Measurements from ENCODE around the gene NOXA1.

NOXA1 gene

DNA sequence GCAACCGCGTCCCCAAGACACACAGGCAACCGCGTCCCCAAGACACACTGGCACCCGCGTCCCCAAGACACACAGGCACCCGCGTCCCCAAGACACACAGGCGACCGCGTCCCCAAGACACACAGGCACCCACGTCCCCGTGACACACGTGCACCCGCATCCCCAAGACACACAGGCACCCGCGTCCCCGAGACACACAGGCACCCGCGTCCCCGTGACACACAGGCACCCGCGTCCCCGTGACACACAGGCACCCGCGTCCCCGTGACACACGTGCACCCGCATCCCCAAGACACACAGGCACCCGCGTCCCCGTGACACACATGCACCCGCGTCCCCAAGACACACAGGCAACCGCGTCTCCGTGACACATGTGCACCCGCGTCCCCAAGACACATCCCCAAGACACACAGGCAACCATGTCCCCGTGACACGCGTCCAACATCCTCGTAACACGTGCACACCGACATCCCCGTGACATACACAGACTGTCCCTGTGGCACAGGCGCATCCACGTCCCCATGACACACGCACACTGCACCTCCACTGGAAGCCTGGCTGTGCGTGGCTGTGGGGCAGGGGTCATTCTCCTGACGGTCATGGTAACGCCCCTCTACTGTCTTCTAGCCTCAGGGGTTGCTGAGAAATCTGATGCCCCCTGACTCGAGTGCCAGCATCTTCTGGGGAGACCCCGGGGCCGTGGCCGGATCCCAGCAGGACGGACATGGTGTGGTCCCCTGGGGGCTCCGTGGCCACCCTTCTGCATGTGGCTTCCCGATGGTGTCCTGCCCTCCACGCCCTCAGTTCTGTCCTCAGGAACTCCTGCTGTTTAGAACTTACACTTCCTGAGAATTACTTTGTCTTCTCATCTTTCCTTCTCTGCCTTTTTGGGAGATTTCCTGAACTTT is 24.4 kb upstream of the NOXA1 start:
- in situ Hi-C loops (cut with MboI; ENCODE audit: low pct_unique_long_range_greater_than_20kb, low sequenced_read_pairs, unreplicated experiment) = no loop called here
- no peak for TF ChIP-seq CTCF (IDR thresholded peaks at IDR 0.05; ENCODE audit: extremely low read depth, insufficient read depth, missing control alignments)
- DNase-seq (ENCODE audit: low spot score) = no peak

GRCh38 chr9:137402746-137403145 is 20.4 kb upstream of the NOXA1 start:
- no peak for DNase-seq (ENCODE audit: low spot score)
- no peak for TF ChIP-seq CTCF (IDR thresholded peaks at IDR 0.05; ENCODE audit: extremely low read depth, insufficient read depth, missing control alignments)
- in situ Hi-C loops (cut with MboI; ENCODE audit: low pct_unique_long_range_greater_than_20kb, low sequenced_read_pairs, unreplicated experiment) = loop anchor here (10.0 kb wide), 1 partner anchor 108 kb away; no protein-coding TSS in a partner anchor

DNA sequence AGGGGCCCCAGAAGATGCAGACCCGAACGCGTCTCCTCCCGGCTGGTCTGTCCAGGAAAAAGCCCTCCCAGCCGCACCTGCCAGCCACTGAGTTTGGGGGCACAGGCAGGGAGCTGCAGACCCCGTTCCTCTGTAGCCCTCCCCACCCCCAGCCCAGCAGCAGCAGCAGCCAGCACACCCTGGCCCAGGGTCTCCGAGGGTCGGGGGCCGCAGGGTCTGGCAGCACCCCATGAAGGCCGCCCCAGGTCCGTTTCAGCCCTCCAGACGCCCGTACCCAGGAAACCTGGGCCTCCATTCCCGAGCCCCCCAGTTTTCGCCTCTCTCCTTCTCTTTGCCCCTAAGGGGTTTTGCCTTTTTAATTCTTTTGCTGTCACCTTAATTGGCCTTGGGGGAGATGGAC is 19.9 kb upstream of the NOXA1 start:
- DNase-seq (ENCODE audit: low spot score) = no peak
- in situ Hi-C loops (cut with MboI; ENCODE audit: low pct_unique_long_range_greater_than_20kb, low sequenced_read_pairs, unreplicated experiment) = loop anchor here (10.0 kb wide), 1 partner anchor 108 kb away; no protein-coding TSS in a partner anchor
- TF ChIP-seq CTCF (IDR thresholded peaks at IDR 0.05; ENCODE audit: extremely low read depth, insufficient read depth, missing control alignments) = no peak

DNA sequence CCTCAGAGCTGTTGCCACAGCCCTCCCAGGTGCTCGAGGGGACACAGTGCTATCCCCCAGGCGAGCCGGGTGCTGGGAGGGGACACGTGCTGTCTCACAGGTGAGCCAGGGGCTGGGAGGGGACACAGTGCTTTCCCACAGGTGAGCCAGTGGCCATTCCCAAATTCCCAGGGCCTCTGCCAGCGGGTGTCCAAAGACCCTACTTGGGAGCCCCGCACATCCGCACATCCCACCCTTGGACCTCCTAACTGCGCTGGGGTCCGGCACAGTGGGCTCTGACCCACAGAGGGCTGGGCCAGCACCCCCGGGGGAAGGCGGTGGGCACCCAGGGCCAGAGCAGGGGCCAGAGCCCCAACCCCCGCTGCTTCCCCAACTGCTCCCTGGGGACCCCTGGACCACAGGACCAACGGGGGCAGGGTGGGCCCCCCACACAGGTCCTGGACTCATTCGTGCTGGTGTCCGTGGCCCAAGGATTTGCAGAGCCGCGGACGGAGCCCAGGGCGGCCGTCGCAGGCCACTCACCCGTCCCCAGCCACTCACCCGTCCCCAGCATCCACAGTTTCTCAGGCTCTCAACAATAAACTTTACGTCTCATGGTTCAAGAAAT is 18.1 kb upstream of the NOXA1 start:
- in situ Hi-C loops (cut with MboI; ENCODE audit: low pct_unique_long_range_greater_than_20kb, low sequenced_read_pairs, unreplicated experiment) = loop anchor here (10.0 kb wide), 1 partner anchor 110 kb away; no protein-coding TSS in a partner anchor
- no peak for TF ChIP-seq CTCF (IDR thresholded peaks at IDR 0.05; ENCODE audit: extremely low read depth, insufficient read depth, missing control alignments)
- no peak for DNase-seq (ENCODE audit: low spot score)

GRCh38 chr9:137405677-137406081 is 17.5 kb upstream of the NOXA1 start:
- TF ChIP-seq CTCF (IDR thresholded peaks at IDR 0.05; ENCODE audit: extremely low read depth, insufficient read depth, missing control alignments) = no peak
- no peak for DNase-seq (ENCODE audit: low spot score)
- in situ Hi-C loops (cut with MboI; ENCODE audit: low pct_unique_long_range_greater_than_20kb, low sequenced_read_pairs, unreplicated experiment) = loop anchor here (10.0 kb wide), 1 partner anchor 111 kb away; no protein-coding TSS in a partner anchor

DNA sequence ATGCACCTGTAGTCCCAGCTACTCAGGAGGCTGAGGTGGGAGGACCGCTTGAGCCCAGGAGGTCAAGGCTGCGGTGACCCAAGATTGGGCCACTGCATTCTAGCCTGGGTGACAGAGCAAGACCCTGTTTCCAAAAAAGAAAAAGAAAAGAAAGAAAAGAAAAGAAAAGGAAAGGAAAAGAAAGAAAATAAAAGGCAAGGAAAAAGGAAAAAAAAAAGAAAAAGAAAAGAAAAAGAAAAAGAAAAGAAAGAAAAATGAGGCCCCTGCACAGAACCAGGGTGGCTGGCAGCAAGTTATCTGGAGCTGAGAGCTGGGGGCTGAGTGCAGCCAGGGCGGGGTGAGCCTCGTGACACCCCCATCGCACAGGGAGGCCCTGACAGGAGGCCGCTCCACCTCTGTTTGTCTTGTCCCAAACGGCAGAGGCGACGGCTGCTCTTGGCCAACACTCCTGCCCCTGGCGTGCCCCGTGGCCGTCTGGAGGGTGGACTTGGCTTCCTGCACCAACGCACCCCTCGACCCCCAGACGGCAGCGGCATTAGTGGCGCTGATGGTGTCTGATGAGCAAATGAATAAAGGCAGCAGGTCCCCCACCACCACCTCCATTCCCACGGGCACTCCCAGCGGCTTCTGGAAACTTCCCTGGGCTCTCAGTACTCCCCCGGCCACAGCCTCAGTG is 17.0 kb upstream of the NOXA1 start:
- in situ Hi-C loops (cut with MboI; ENCODE audit: low pct_unique_long_range_greater_than_20kb, low sequenced_read_pairs, unreplicated experiment) = loop anchor here (10.0 kb wide), 1 partner anchor 111 kb away; no protein-coding TSS in a partner anchor
- no peak for DNase-seq (ENCODE audit: low spot score)
- TF ChIP-seq CTCF (IDR thresholded peaks at IDR 0.05; ENCODE audit: extremely low read depth, insufficient read depth, missing control alignments) = no peak

Data from GM13977 (cell line).